Lower leg skin (tissue), 3 donors: ENCODE measurements around the gene GOLPH3.
"Not testable (repeated sequence)": the region's sequence is repeated elsewhere in the genome, so short reads cannot be mapped to it uniquely, and the experiment has no call there.

Experiments
- CTCF ChIP-seq, 3 donors: fragments of 450-650 bp; IDR thresholded peaks; one replicate each; pipeline ENCODE4 v1.5.1; 2016; ENCODE audit warnings: antibody characterized with exemption in 3 of 3, mild to moderate bottlenecking in 3 of 3, moderate library complexity in 2 of 3
- POLR2A ChIP-seq, 2 donors: fragments of 450-650 bp; IDR thresholded peaks; one replicate each; pipeline ENCODE4 v1.6.1; 2016 to 2017; ENCODE audit warnings: antibody characterized with exemption in 2 of 2, mild to moderate bottlenecking in 1 of 2, moderate library complexity in 1 of 2

DNA sequence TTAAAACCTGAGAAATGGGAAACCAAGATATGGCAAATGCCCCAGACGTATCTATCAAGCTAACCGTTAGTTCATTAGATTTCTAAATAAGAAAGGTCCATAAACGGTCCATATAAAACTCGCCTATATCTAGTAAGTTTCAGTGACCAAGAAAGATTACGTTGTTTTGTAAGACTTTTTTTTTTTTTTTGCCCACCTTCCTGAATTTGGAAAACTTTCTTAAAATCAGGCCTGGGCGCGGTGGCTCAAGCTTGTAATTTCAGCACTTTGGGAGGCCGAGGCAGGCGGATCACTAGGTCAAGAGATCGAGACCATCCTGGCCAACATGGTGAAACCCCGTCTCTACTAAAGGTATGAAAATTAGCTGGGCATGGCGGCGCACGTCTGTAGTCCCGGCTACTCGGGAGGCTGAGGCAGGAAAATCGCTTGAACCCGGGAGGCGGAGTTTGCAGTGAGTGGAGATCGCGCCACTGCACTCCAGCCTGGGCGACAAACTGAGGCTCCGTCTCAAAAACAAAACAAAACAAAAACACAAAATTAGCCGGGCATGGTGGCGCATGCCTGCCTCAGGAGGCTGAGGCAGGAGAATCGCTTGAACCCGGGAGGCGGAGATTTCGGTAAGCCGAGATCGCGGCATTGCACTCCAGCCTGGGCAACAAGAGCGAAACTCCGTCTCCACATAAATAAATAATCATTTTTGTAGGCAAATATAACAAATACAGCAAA, 1.8 kb downstream of the GOLPH3 start:
- TF ChIP-seq CTCF, POLR2A (IDR thresholded peaks at IDR 0.05): not testable (repeated sequence)
